Right atrium auricular region (tissue), 2 donors: ENCODE measurements around the gene NUP155. TPM values are rescaled to one million over a fixed set of nuclear protein-coding genes. Genes with fewer than 3 reads are reported as not detected.
"Not testable (repeated sequence)": the region's sequence is repeated elsewhere in the genome, so short reads cannot be mapped to it uniquely, and the experiment has no call there.

Experiments used
- DNase-seq: peaks from one replicate; pipeline ENCODE4 v3.0.0-alpha.2; 2019; ENCODE audit warnings: low spot score
- H3K27ac ChIP-seq, 2 donors: fragments of 200-600 bp; sonication (generic); 1 replicate in 1 of 2; 2 replicates in 1 of 2; pipeline ENCODE4 v1.5.1; 2016 to 2019
- H3K27me3 ChIP-seq, 2 donors: fragments of 200-600 bp; sonication (generic); one replicate each; pipeline versions ENCODE4 v1.5.1 to v1.6.0; 2017 to 2019
- H3K36me3 ChIP-seq: fragments of 200-600 bp; sonication (generic); one replicate; pipeline ENCODE4 v1.5.1; 2016
- H3K4me1 ChIP-seq, 2 donors: fragments of 200-600 bp; sonication (generic); one replicate each; pipeline versions ENCODE4 v1.5.1 to v1.6.0; 2017 to 2019
- H3K4me3 ChIP-seq, 2 donors: fragments of 200-600 bp; sonication (generic); 1 replicate in 1 of 2; 2 replicates in 1 of 2; pipeline ENCODE4 v1.5.1; 2017 to 2019; ENCODE audit warnings: mild to moderate bottlenecking in 1 of 2, moderate library complexity in 1 of 2
- H3K9me3 ChIP-seq, 2 donors: fragments of 200-600 bp; sonication (generic); one replicate each; pipeline ENCODE4 v1.5.1; 2019
- CTCF ChIP-seq, 2 donors: fragments of 200-600 bp; sonication (generic); IDR thresholded peaks; one replicate each; pipeline ENCODE4 v1.5.1; 2019; ENCODE audit warnings: antibody characterized with exemption in 2 of 2
- total RNA-seq, 2 donors: library from RNA; depleted of rRNA; stranded (reverse); fragments of >200 nt; gene quantifications; one replicate each; pipeline ENCODE4 v1.1.0, GENCODE V29; 2016

The NUP155 gene
- total RNA-seq, 2 donors from 2014 or later: 9.3 to 11.0 TPM

DNA sequence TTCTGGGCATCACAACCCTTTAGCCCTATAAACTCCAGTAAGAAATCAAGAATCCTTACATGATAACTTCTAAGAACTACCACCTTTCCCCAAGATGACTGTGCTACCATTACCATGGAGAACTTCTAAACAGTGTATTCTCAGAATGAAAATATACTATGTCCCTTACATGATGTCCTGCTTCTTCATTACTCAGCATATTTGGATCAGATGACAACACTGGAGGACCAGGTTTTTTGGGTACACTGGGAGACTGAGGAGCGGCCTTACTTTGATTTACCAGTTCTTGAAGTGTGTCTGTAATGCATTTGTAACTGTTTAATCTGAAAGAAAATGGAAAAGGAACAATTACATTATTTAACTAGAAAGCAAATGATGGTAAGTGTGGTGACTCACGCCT, 66.0 kb downstream of the NUP155 start:
- no peak for TF ChIP-seq CTCF (IDR thresholded peaks at IDR 0.05)
- peaks cover 87% of the 10 kb centered on the region for H3K36me3 ChIP-seq
- no peak overlapping the region for H3K4me3 ChIP-seq
- no peaks in the 10 kb centered on the region for H3K27me3 ChIP-seq
- no peak overlapping the region for H3K27ac ChIP-seq
- no peaks in the 10 kb centered on the region for H3K9me3 ChIP-seq
- no peaks in the 10 kb centered on the region for H3K4me1 ChIP-seq
- DNase-seq: no peak

DNA sequence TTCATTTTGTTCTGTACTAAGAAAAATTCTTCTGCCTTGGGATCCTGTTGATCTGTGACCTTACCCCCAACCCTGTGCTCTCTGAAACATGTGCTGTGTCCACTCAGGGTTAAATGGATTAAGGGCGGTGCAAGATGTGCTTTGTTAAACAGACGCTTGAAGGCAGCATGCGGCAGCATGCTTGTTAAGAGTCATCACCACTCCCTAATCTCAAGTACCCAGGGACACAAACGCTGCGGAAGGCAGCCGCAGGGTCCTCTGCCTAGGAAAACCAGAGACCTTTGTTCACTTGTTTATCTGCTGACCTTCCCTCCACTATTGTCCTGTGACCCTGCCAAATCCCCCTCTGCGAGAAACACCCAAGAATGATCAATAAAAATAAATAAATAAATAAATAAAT, 74.6 kb downstream of the NUP155 start:
- DNase-seq, H3K4me1 ChIP-seq, H3K9me3 ChIP-seq, H3K27me3 ChIP-seq, H3K4me3 ChIP-seq, H3K27ac ChIP-seq: not testable (repeated sequence)
- H3K36me3 ChIP-seq: peaks cover 45% of the 10 kb centered on the region

DNA sequence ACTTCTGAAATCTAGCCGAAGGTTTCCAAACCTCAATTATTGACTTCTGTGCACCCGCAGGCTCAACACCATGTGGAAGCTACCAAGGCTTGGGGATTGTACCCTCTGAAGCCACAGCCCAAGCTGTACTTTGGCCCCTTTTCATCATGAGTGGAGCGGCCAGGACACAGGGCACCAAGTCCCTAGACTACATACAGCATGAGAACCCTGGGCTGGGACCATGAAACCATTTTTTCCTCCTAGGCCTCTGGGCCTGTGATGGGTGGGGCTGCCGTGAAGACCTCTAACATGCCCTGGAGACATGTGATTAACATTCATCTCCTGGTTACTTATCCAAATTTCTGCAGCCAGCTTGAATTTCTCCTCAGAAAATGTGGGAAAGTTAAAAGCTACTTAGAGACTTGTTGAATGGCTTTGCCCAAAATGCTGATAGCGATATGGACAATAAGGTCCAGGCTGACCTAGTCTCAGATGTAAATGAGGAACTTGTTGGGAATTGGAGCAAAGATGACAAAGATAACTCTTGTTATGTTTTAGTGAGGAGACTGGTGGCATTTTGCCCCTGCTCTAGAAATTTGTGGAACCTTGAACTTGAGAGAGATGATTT, 87.6 kb downstream of the NUP155 start:
- no peak for DNase-seq
- H3K4me1 ChIP-seq: no peaks in the 10 kb centered on the region
- H3K36me3 ChIP-seq: no peaks in the 10 kb centered on the region
- H3K27ac ChIP-seq: no peak overlapping the region
- no peak overlapping the region for H3K4me3 ChIP-seq
- TF ChIP-seq CTCF (IDR thresholded peaks at IDR 0.05): no peak
- peaks cover 0 to 10% of the 10 kb centered on the region in 2 donors for H3K9me3 ChIP-seq
- no peaks in the 10 kb centered on the region for H3K27me3 ChIP-seq

GRCh38 chr5:37275511-37275910, 95.4 kb downstream of the NUP155 start:
- Histone ChIP-seq H3K9me3 (peaks cover 0 to 6% of the 10 kb centered on the region in 2 donors), H3K4me1 (no peaks in the 10 kb centered on the region), H3K4me3 (no peak overlapping the region), H3K27me3 (no peaks in the 10 kb centered on the region), H3K27ac (no peak overlapping the region), H3K36me3 (no peaks in the 10 kb centered on the region)
- DNase-seq: no peak
- TF ChIP-seq CTCF (IDR thresholded peaks at IDR 0.05): no peak

DNA sequence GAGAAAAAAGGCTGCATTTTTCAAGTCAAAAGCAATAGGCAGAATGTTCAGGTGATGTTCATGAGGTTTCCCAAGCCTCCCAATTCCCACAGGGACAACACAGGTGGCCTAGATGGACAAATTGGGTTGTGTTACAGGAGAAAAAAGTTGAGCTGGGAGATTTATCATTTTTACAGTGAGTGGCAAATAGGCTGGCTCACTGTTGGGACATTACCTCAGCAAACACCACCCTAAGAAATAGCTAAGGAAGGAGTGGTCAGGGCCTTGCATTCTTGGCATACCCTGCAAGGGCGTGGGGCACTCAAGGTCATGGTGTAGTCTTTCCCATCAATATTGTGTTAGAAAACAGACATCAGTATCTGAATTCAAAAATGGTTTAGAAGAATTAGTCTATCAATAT, 98.4 kb downstream of the NUP155 start:
- Histone ChIP-seq H3K27ac (no peak overlapping the region), H3K4me3 (no peak overlapping the region), H3K9me3 (no peaks in the 10 kb centered on the region), H3K27me3 (no peaks in the 10 kb centered on the region), H3K4me1 (no peaks in the 10 kb centered on the region), H3K36me3 (no peaks in the 10 kb centered on the region)
- DNase-seq: no peak
- no peak for TF ChIP-seq CTCF (IDR thresholded peaks at IDR 0.05)

DNA sequence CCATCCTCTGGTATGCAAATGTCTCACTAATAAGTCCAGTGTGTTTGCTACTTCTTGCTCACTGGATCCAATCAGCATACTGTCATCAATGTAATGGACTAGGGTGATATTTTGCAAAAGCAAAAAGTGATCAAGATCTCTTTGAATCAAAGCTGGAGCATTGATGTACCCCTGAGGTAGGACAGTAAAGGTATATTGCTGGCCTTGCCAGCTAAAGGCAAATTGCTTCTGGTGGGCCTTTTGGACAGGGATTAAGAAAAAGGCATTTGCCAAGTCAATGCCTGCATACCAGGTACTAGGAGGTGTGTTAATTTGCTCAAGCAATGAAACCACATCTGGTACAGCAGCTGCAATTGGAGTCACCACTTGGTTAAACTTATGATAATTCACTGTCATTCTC, 102.8 kb downstream of the NUP155 start:
- H3K4me3 ChIP-seq, H3K4me1 ChIP-seq, H3K9me3 ChIP-seq, DNase-seq, H3K27ac ChIP-seq, H3K27me3 ChIP-seq, H3K36me3 ChIP-seq: not testable (repeated sequence)

DNA sequence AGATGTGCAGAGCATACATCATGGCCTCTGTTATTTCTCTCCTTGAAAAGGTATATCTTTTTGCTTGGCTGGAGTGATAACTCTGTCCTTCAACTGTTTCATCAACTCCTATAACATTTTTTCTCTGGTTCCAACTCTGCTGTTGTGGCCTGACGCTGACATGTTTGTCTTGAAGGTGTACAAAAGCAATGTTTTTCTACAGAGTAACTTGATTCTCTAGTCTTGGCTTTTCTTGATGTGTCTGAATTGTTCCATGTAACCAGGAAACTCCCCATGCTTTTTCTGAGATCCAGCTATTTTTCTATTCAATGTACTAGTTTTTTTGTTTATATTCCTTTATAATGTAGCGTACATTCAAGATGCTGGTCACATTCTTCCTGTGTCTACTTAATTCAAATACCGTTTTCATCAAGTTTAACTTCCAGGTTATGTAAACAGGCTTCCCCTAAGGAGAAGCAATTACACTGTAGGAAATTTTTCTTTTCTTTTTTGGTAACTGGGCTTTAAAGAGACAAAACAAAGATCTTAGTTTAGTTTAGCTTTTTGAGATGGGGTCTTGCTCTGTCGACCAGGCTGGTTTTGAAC, 115.0 kb downstream of the NUP155 start:
- DNase-seq: no peak
- H3K36me3 ChIP-seq: no peaks in the 10 kb centered on the region

More for the DNA sequence above, 115.0 kb downstream of the NUP155 start:
- TF ChIP-seq CTCF (IDR thresholded peaks at IDR 0.05): no peak
- H3K9me3 ChIP-seq: no peaks in the 10 kb centered on the region
- H3K4me3 ChIP-seq: no peak overlapping the region
- no peak overlapping the region for H3K27ac ChIP-seq
- H3K27me3 ChIP-seq: no peaks in the 10 kb centered on the region
- no peaks in the 10 kb centered on the region for H3K4me1 ChIP-seq
